G401 (cell line): ENCODE data around the gene APAF1. TPM values are rescaled to one million over a fixed set of nuclear protein-coding genes. Genes with fewer than 3 reads are reported as not detected.

Experiments used
- total RNA-seq: library from RNA; depleted of rRNA; stranded (reverse); fragments of >200 nt; shearing (Covaris generic); gene quantifications from 2 replicates; pipeline ENCODE4 v1.2.3, GENCODE V29; 2014; rRNA removed

The APAF1 gene
- total RNA-seq, 1 experiment from 2014 or later = 32.1 TPM

Other genes with a start within 250 kb of the APAF1 start
- gene TMPO, start 129.7 kb upstream of the APAF1 start, total RNA-seq = 186 and 272 TPM in 2 replicates
- gene SLC25A3, start 51.6 kb upstream of the APAF1 start, total RNA-seq = 1,003 and 1,119 TPM in 2 replicates
- 43.8 and 50.4 TPM in 2 replicates for gene IKBIP, start 502 bp upstream of the APAF1 start, total RNA-seq